Measurements from ENCODE around the gene CLDN5.

The CLDN5 gene

GRCh38 chr22:19478901-19479354 lies 45.3 kb downstream of the CLDN5 start, which contains the start of gene UFD1:
Gene UFD1 (minus strand): TSS chr22:19479193. CDS start chr22:19479085, 108 bp downstream.
- DNase-seq = peak; percentile 77 to 93 (median 88)

GRCh38 chr22:19478045-19478900 lies 45.9 kb downstream of the CLDN5 start:
- DNase-seq = peak in 1 of 3 experiments; percentile 46

GRCh38 chr22:19477321-19478044 lies 46.7 kb downstream of the CLDN5 start:
- peak in 1 of 3 experiments; percentile 29 for DNase-seq

- DNase-seq = no peak
Observed at GRCh38 chr22:19476023-19476422, 48.2 kb downstream of the CLDN5 start.

GRCh38 chr22:19473578-19473977 lies 50.6 kb downstream of the CLDN5 start:
- DNase-seq = no peak
